ENCODE data around the gene LAMA3.

The LAMA3 gene

GRCh38 chr18:23682472-23682871 lies 6.8 kb upstream of the LAMA3 start:
- H3K4me3 ChIP-seq (ENCODE audit: low read length), result no peak overlapping the region
- no peak for DNase-seq (ENCODE audit: low read depth)
- TF ChIP-seq, protein P1, sequence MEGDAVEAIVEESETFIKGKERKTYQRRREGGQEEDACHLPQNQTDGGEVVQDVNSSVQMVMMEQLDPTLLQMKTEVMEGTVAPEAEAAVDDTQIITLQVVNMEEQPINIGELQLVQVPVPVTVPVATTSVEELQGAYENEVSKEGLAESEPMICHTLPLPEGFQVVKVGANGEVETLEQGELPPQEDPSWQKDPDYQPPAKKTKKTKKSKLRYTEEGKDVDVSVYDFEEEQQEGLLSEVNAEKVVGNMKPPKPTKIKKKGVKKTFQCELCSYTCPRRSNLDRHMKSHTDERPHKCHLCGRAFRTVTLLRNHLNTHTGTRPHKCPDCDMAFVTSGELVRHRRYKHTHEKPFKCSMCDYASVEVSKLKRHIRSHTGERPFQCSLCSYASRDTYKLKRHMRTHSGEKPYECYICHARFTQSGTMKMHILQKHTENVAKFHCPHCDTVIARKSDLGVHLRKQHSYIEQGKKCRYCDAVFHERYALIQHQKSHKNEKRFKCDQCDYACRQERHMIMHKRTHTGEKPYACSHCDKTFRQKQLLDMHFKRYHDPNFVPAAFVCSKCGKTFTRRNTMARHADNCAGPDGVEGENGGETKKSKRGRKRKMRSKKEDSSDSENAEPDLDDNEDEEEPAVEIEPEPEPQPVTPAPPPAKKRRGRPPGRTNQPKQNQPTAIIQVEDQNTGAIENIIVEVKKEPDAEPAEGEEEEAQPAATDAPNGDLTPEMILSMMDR (conservative IDR thresholded peaks at IDR 0.05; ENCODE audit: low read depth, low read length), result no peak

DNA sequence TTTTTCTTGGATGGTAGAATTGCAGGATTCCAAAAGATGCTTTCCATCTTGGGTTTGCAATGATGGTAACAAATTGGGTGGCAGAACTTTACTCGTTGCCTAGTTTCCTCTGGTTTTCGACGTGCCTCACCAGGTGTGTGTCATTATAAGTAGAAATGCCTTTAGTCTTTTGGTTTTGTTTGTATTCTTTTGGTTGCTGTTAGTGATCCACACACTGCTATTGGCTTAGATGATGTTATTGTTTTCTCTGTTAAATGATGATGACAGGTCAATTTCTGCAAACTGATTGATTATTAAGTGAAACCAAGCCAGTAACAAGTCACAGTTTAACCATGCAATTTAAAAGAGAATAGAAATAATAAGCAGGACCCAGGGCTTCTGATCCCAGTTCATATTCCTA lies 6.1 kb upstream of the LAMA3 start:
- DNase-seq (ENCODE audit: low read depth), result no peak
- no peak overlapping the region for H3K4me3 ChIP-seq (ENCODE audit: low read length)

DNA sequence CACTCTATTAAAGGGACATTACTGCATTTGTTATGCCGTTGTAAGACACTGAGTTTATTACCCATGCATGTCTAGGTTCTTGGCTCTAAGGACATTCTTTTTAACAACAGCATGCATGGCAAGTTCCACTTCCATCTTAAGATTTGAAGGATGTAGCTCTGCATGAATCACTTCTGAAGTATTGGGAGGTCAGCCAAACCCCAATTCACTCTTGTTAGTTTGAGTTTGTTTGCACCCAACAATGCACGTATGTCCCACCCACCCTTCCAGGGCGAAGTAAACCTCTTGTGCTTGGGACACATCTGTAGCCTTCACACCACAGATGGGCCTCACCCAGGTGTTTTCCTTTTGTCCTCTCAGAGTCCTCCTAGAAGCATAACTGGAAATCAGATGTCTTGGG lies 5.6 kb upstream of the LAMA3 start:
- DNase-seq (ENCODE audit: low read depth), result no peak
- TF ChIP-seq, protein P1 (conservative IDR thresholded peaks at IDR 0.05; ENCODE audit: low read depth, low read length), result no peak
- no peak overlapping the region for H3K4me3 ChIP-seq (ENCODE audit: low read length)

More for the DNA sequence above, 6.1 kb upstream of the LAMA3 start:
- TF ChIP-seq, protein P1 (conservative IDR thresholded peaks at IDR 0.05; ENCODE audit: low read depth, low read length), result no peak

DNA sequence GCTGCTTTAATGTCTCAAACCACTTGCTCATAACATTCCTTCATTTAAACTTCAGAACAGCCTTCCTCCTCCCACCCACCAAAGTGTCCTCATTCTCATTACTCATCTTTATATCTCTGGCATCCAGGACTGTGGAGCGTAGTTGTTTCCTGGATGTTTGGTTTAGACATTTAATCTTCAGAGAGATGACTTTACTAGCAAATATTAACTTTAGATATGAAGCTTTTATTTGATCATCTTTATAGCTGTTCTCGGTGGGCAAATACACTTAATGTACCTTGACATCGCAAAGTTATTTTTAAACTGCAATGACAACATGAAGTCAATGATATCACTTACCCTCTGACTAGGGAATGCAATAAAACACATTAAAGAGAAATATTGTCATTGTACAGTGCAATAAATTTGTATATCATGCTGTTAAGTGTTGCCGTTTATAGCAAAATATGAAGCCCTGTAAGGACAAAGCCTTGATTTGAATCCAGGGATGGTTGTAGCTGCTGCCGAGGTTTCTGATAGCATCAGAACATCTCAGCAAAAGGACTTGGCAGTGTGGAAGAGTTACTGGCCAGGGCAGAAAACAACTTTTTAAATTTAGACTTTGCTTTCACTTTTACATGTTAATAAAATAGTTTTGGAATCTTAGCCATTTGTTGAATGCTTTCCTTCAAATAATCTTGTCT lies 4.6 kb upstream of the LAMA3 start:
- TF ChIP-seq, protein P1 (conservative IDR thresholded peaks at IDR 0.05; ENCODE audit: low read depth, low read length), result no peak
- no peak for DNase-seq (ENCODE audit: low read depth)
- no peak overlapping the region for H3K4me3 ChIP-seq (ENCODE audit: low read length)

GRCh38 chr18:23688528-23688927 lies 725 bp upstream of the LAMA3 start:
- no peak for DNase-seq (ENCODE audit: low read depth)
- H3K4me3 ChIP-seq (ENCODE audit: low read length), result no peak overlapping the region
- TF ChIP-seq, protein P1 (conservative IDR thresholded peaks at IDR 0.05; ENCODE audit: low read depth, low read length), result no peak

DNA sequence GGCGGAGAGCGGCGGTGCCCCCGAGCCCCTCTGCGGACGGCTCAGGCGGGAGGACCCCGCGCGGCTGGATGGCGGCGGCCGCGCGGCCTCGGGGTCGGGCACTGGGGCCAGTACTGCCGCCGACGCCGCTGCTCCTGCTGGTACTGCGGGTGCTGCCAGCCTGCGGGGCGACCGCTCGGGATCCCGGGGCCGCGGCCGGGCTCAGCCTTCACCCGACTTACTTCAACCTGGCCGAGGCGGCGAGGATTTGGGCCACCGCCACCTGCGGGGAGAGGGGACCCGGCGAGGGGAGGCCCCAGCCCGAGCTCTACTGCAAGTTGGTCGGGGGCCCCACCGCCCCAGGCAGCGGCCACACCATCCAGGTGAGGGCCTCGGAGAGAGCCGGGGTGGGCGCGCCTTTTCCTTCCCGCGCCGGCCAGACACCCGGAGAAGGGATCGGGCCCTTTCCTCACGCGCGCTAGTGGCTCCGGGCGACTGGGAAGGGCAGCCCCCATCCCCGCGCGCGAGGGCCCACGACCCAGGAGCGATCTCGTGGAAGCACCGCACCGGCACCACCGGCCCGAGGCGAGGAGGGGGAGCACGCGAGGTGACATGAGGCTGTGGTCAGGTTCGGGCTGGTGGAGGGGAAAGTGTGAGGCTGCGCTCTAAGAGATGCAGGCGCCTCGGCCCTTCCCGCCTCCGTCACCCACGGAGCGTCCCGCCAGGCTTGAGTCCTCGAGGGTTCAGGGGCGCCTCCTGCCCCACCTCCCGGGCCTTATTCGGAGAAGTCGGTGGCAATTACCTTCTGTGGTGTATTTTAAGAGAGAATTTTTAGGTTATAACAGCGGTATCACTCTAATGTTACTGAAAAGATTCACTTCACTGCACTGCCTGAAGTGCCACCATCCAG lies 607 bp downstream of the LAMA3 start:
- no peak for DNase-seq (ENCODE audit: low read depth)
- peak overlapping the region; percentile 46 for H3K4me3 ChIP-seq (ENCODE audit: low read length)
- TF ChIP-seq, protein P1 (conservative IDR thresholded peaks at IDR 0.05; ENCODE audit: low read depth, low read length), result no peak

All from retinal pigment epithelial cell (primary cell).